Coronary artery (tissue), 2 donors: ENCODE measurements around the gene EPB41L1.

Experiments used
- DNase-seq: peaks from one replicate; pipeline ENCODE4 v3.0.0-alpha.2; 2017; ENCODE audit warnings: low spot score
- H3K27ac ChIP-seq, 2 donors: fragments of 200-600 bp; sonication (generic); one replicate each; pipeline ENCODE4 v1.5.1; 2016 to 2019
- H3K4me3 ChIP-seq: fragments of 200-600 bp; sonication (generic); 2 replicates; pipeline ENCODE4 v1.5.1; 2016; ENCODE audit warnings: mild to moderate bottlenecking, moderate library complexity
- CTCF ChIP-seq: fragments of 200-600 bp; sonication (generic); IDR thresholded peaks from one replicate; pipeline ENCODE4 v1.5.1; 2019; ENCODE audit warnings: antibody characterized with exemption

EPB41L1 gene

GRCh38 chr20:36117638-36118037, 36.9 kb upstream of the EPB41L1 start:
- H3K4me3 ChIP-seq = no peak overlapping the region
- DNase-seq = no peak
- no peak overlapping the region for H3K27ac ChIP-seq
- no peak for TF ChIP-seq CTCF

- Histone ChIP-seq H3K27ac (no peak overlapping the region), H3K4me3 (no peak overlapping the region)
- no peak for TF ChIP-seq CTCF
- DNase-seq = no peak
Measured at GRCh38 chr20:36118371-36118770, 36.2 kb upstream of the EPB41L1 start.

GRCh38 chr20:36119537-36119936, 35.0 kb upstream of the EPB41L1 start:
- H3K4me3 ChIP-seq = no peak overlapping the region
- DNase-seq = no peak
- no peak for TF ChIP-seq CTCF
- H3K27ac ChIP-seq = no peak overlapping the region

GRCh38 chr20:36120241-36120640, 34.3 kb upstream of the EPB41L1 start:
- no peak overlapping the region for H3K4me3 ChIP-seq
- no peak for DNase-seq
- TF ChIP-seq CTCF = no peak
- no peak overlapping the region for H3K27ac ChIP-seq

- Histone ChIP-seq H3K27ac (no peak overlapping the region), H3K4me3 (no peak overlapping the region)
- no peak for TF ChIP-seq CTCF
- no peak for DNase-seq
Measured at GRCh38 chr20:36120991-36121390, 33.5 kb upstream of the EPB41L1 start.

- no peak for DNase-seq
- no peak overlapping the region for H3K4me3 ChIP-seq
- TF ChIP-seq CTCF = no peak
- no peak overlapping the region for H3K27ac ChIP-seq
Measured at GRCh38 chr20:36121981-36122930, 32.3 kb upstream of the EPB41L1 start.

GRCh38 chr20:36122931-36123288, 31.6 kb upstream of the EPB41L1 start:
- Histone ChIP-seq H3K27ac (no peak overlapping the region), H3K4me3 (no peak overlapping the region)
- TF ChIP-seq CTCF = no peak
- DNase-seq = no peak
